Mammary epithelial cell (primary cell): Measurements from ENCODE around the gene COL4A4.

Experiments
- EZH2 ChIP-seq: IDR thresholded peaks from 2 replicates; pipeline ENCODE4 v1.6.1; 2012; ENCODE audit warnings: low read length, inconsistent platforms, borderline replicate concordance
- TF ChIP-seq, protein P1 (sequence below), 2 donors: IDR thresholded peaks in 1 of 2; conservative IDR thresholded peaks in 1 of 2; 2 replicates each; pipeline ENCODE4 v1.5.1; 2011 to 2012; ENCODE audit warnings: inconsistent platforms in 2 of 2, low read length in 2 of 2, mild to moderate bottlenecking in 2 of 2, control low read depth in 1 of 2, low read depth in 1 of 2; ENCODE audit not compliant: insufficient read depth in 1 of 2; ENCODE audit errors: extremely low read depth in 1 of 2

DNA sequence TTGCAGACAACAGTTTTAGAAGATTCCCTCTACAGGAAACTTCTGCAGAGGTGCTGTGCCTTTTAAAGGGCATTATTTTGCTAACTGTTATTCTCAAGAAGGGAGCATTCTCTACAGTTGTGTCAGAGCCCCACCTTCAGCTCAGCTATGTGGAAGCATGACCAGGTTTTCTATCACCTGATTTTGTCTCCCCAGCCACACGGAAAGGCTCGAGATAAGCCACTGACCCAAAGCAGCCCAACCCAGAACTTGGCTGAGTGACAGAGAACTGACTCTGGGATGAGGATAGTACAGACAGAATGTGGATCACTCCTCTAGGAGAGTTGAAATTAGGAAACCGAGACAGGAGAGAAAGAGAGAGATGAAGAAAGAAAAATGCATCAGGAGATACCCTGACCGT is 10.7 kb downstream of the COL4A4 start:
- TF ChIP-seq, protein P1, sequence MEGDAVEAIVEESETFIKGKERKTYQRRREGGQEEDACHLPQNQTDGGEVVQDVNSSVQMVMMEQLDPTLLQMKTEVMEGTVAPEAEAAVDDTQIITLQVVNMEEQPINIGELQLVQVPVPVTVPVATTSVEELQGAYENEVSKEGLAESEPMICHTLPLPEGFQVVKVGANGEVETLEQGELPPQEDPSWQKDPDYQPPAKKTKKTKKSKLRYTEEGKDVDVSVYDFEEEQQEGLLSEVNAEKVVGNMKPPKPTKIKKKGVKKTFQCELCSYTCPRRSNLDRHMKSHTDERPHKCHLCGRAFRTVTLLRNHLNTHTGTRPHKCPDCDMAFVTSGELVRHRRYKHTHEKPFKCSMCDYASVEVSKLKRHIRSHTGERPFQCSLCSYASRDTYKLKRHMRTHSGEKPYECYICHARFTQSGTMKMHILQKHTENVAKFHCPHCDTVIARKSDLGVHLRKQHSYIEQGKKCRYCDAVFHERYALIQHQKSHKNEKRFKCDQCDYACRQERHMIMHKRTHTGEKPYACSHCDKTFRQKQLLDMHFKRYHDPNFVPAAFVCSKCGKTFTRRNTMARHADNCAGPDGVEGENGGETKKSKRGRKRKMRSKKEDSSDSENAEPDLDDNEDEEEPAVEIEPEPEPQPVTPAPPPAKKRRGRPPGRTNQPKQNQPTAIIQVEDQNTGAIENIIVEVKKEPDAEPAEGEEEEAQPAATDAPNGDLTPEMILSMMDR (conservative IDR thresholded peaks at IDR 0.05 in 1 of 2, IDR thresholded peaks at IDR 0.05 in 1 of 2; ENCODE audit: extremely low read depth in 1 of 2, insufficient read depth in 1 of 2, low read depth in 1 of 2, low read length in 2 of 2), result no peak
- TF ChIP-seq EZH2, result no peak
